Suppressor macrophage (primary cell): ENCODE data around the gene S100A14.
A peak's percentile ranks its signal among the peaks of the same experiment; 100 is the strongest.
"Not testable (repeated sequence)": the region's sequence is repeated elsewhere in the genome, so short reads cannot be mapped to it uniquely, and the experiment has no call there.

Source experiments
- DNase-seq, 4 experiments: peaks; one replicate each; pipeline ENCODE4 v3.0.0-alpha.2; 2020 to 2022

S100A14 gene

GRCh38 chr1:153585006-153585405 is 31.1 kb downstream of the S100A14 start:
- DNase-seq, result peak in 2 of 4 experiments; percentile 50 to 54

- no peak for DNase-seq
Measured at GRCh38 chr1:153583976-153584375, 32.1 kb downstream of the S100A14 start.

GRCh38 chr1:153583514-153583913 is 32.6 kb downstream of the S100A14 start:
- not testable (repeated sequence) for DNase-seq

GRCh38 chr1:153582836-153583235 is 33.3 kb downstream of the S100A14 start:
- not testable (repeated sequence) for DNase-seq

- DNase-seq, result no peak
Measured at GRCh38 chr1:153578936-153579335, 37.2 kb downstream of the S100A14 start.

- DNase-seq, result no peak
Measured at GRCh38 chr1:153578490-153578889, 37.6 kb downstream of the S100A14 start.

- no peak for DNase-seq
Measured at GRCh38 chr1:153577624-153578051, 38.5 kb downstream of the S100A14 start.

GRCh38 chr1:153577138-153577537 is 39.0 kb downstream of the S100A14 start:
- peak in 1 of 4 experiments; percentile 30 for DNase-seq

GRCh38 chr1:153575497-153575896 is 40.6 kb downstream of the S100A14 start:
- not testable (repeated sequence) for DNase-seq

- not testable (repeated sequence) for DNase-seq
Measured at GRCh38 chr1:153575081-153575491, 41.0 kb downstream of the S100A14 start.

GRCh38 chr1:153573351-153573750 is 42.8 kb downstream of the S100A14 start:
- DNase-seq, result peak; percentile 22 to 73 (median 62)

GRCh38 chr1:153572569-153573015 is 43.5 kb downstream of the S100A14 start:
- peak; percentile 77 to 89 (median 87) for DNase-seq

GRCh38 chr1:153571706-153572105 is 44.4 kb downstream of the S100A14 start:
- no peak for DNase-seq

GRCh38 chr1:153570874-153571273 is 45.3 kb downstream of the S100A14 start:
- no peak for DNase-seq

GRCh38 chr1:153569465-153569864 is 46.7 kb downstream of the S100A14 start:
- DNase-seq, result no peak

GRCh38 chr1:153568367-153569099 is 47.6 kb downstream of the S100A14 start:
- DNase-seq, result peak; percentile 81 to 92 (median 90)

GRCh38 chr1:153567621-153568366 is 48.3 kb downstream of the S100A14 start:
- DNase-seq, result peak in 2 of 4 experiments; percentile 51 to 53

GRCh38 chr1:153566414-153567371 is 49.4 kb downstream of the S100A14 start:
- peak; percentile 95 to 97 (median 96) for DNase-seq

GRCh38 chr1:153565529-153566374 is 50.4 kb downstream of the S100A14 start, which contains the start of gene S100A2:
TSS of gene S100A2 (minus strand) at chr1:153565844. CDS start at chr1:153563877, 1,967 bp downstream.
- DNase-seq, result peak; percentile 72 to 88 (median 80)
